ENCODE data around the gene PLEKHN1. TPM values are rescaled to one million over a fixed set of nuclear protein-coding genes. Genes with fewer than 3 reads are reported as not detected.

The PLEKHN1 gene
- total RNA-seq, 6 experiments from 2014 or later: 0.11 to 2.4 (median 0.26) TPM; not detected in 1

- ATAC-seq: no peak
- WGBS (ENCODE audit: insufficient coverage, low coverage, low lambda C conversion rate, missing lambda C conversion rate): no CpG with 5 or more reads among the region's 42 CpGs
- Histone ChIP-seq H3K36me3 (no peaks in the 10 kb centered on the region), H3K4me1 (peaks cover 0 to 8% (median 2%) of the 10 kb centered on the region in 4 donors), H3K27ac (no peak overlapping the region), H3K27me3 (peaks cover 0 to 12% of the 10 kb centered on the region in 2 donors), H3K4me3 (no peak overlapping the region), H3K9me3 (no peaks in the 10 kb centered on the region)
- intact Hi-C loops (cut with DNase I): no loop called here
- peak in 1 of 3 donors; percentile 14 for DNase-seq
- TF ChIP-seq, protein P1, sequence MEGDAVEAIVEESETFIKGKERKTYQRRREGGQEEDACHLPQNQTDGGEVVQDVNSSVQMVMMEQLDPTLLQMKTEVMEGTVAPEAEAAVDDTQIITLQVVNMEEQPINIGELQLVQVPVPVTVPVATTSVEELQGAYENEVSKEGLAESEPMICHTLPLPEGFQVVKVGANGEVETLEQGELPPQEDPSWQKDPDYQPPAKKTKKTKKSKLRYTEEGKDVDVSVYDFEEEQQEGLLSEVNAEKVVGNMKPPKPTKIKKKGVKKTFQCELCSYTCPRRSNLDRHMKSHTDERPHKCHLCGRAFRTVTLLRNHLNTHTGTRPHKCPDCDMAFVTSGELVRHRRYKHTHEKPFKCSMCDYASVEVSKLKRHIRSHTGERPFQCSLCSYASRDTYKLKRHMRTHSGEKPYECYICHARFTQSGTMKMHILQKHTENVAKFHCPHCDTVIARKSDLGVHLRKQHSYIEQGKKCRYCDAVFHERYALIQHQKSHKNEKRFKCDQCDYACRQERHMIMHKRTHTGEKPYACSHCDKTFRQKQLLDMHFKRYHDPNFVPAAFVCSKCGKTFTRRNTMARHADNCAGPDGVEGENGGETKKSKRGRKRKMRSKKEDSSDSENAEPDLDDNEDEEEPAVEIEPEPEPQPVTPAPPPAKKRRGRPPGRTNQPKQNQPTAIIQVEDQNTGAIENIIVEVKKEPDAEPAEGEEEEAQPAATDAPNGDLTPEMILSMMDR (IDR thresholded peaks at IDR 0.05): no peak
- TF ChIP-seq POLR2A (IDR thresholded peaks at IDR 0.05): no peak
Observed at GRCh38 chr1:970973-971730, 4.9 kb downstream of the PLEKHN1 start.

- Histone ChIP-seq H3K27me3 (peaks cover 0 to 12% of the 10 kb centered on the region in 2 donors), H3K4me1 (peaks cover 0 to 6% (median 2%) of the 10 kb centered on the region in 4 donors), H3K9me3 (no peaks in the 10 kb centered on the region), H3K4me3 (no peak overlapping the region), H3K27ac (no peak overlapping the region), H3K36me3 (no peaks in the 10 kb centered on the region)
- no peak for ATAC-seq
- intact Hi-C loops (cut with DNase I): no loop called here
- DNase-seq: peak in 1 of 3 donors; percentile 16
- WGBS (ENCODE audit: insufficient coverage, low coverage, low lambda C conversion rate, missing lambda C conversion rate): 77% methylated on average over 8 of the region's 34 CpGs
- TF ChIP-seq, protein P1 (IDR thresholded peaks at IDR 0.05): no peak
Observed at GRCh38 chr1:971751-972506, 5.6 kb downstream of the PLEKHN1 start.

GRCh38 chr1:972726-973458 lies 6.6 kb downstream of the PLEKHN1 start:
- intact Hi-C loops (cut with DNase I): no loop called here
- H3K27me3 ChIP-seq: peaks cover 0 to 12% of the 10 kb centered on the region in 2 donors

More at GRCh38 chr1:972726-973458, 6.6 kb downstream of the PLEKHN1 start:
- Histone ChIP-seq H3K9me3 (no peaks in the 10 kb centered on the region), H3K27ac (no peak overlapping the region), H3K4me1 (peaks cover 0 to 6% (median 0%) of the 10 kb centered on the region in 4 donors), H3K4me3 (no peak overlapping the region), H3K36me3 (no peaks in the 10 kb centered on the region)
- no peak for TF ChIP-seq POLR2A (IDR thresholded peaks at IDR 0.05)
- TF ChIP-seq, protein P1 (IDR thresholded peaks at IDR 0.05): no peak
- ATAC-seq (no peak), DNase-seq (peak in 2 of 3 donors; percentile 19 to 43)
- WGBS (ENCODE audit: insufficient coverage, low coverage, low lambda C conversion rate, missing lambda C conversion rate): 81% methylated on average over 5 of the region's 28 CpGs

Measured in right lobe of liver (tissue), 6 donors.